ENCODE measurements around the gene ZBTB18.

The ZBTB18 gene

GRCh38 chr1:244092964-244093638, 42.0 kb downstream of the ZBTB18 start:
- TF ChIP-seq CTCF (IDR thresholded peaks at IDR 0.05; ENCODE audit: low read depth, low read length, missing control alignments) = no peak
- no peak overlapping the region for H3K4me3 ChIP-seq (ENCODE audit: low read depth, low read length)
- no peak for DNase-seq (ENCODE audit: low read depth)

GRCh38 chr1:244094880-244095528, 43.9 kb downstream of the ZBTB18 start:
- TF ChIP-seq CTCF (IDR thresholded peaks at IDR 0.05; ENCODE audit: low read depth, low read length, missing control alignments) = no peak
- no peak for DNase-seq (ENCODE audit: low read depth)
- H3K4me3 ChIP-seq (ENCODE audit: low read depth, low read length) = no peak overlapping the region

DNA sequence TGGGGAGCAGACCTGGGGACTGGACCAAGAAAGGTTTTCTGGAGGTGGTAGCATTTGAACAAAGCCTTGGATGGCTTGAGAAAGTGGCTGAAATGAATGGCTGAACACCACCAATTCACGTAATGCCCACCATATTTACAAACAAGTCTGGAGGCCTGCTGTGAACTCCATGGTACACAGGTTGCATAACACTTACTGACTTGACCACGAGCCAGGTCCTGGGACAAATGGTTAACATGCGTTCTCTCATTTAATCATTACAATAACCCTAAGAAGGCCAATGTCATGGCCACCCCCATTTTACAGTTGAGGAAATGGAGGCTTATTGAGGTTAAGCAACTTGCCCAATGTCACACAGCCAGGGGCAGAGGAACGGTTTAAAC, 44.4 kb downstream of the ZBTB18 start:
- TF ChIP-seq CTCF (IDR thresholded peaks at IDR 0.05; ENCODE audit: low read depth, low read length, missing control alignments) = no peak
- H3K4me3 ChIP-seq (ENCODE audit: low read depth, low read length) = no peak overlapping the region
- DNase-seq (ENCODE audit: low read depth) = no peak

GRCh38 chr1:244096066-244096610, 45.1 kb downstream of the ZBTB18 start:
- DNase-seq (ENCODE audit: low read depth) = no peak
- no peak overlapping the region for H3K4me3 ChIP-seq (ENCODE audit: low read depth, low read length)
- TF ChIP-seq CTCF (IDR thresholded peaks at IDR 0.05; ENCODE audit: low read depth, low read length, missing control alignments) = no peak

GRCh38 chr1:244096691-244097090, 45.6 kb downstream of the ZBTB18 start:
- H3K4me3 ChIP-seq (ENCODE audit: low read depth, low read length) = no peak overlapping the region
- no peak for TF ChIP-seq CTCF (IDR thresholded peaks at IDR 0.05; ENCODE audit: low read depth, low read length, missing control alignments)
- no peak for DNase-seq (ENCODE audit: low read depth)

DNA sequence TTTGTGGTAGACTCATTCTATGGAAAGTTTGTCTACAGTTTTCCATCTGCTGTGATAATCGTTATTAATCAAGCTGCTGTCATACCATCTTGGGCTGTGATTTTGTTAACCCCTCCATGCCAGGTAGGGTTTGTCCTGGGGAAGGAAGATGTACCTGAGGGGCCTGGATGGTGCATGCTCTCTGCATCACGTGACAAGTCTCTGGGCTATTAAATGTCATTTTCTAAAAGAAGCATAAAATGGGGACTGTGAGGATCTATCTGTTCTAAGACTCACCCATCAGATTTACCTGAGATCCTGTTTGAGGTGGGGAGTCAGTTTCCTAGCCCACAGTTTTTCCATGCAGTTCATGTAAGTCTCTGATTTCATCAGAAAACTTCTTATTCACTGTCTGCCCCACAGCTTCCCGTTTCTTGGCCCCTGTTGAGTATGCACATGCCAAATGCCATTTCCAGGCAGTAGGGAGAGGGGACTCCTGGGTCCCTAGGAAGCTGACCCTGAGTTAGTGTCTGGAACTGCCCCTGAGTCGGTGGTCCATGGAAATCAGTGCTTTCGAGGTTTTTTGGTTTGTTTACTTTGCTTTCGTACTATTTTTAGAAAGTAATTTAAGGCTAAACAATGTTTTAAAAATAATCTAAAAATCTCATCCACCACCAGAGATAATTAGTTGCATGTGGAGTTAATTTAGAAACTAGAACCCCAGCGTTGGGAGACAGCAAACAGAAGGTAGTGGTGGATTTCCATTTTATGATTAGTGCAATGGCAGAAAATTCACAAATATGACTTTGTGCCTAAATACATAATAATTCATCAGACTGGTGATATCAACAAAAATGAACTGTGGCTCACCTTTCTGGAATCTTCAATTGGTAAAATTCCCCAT, 46.7 kb downstream of the ZBTB18 start:
- no peak for DNase-seq (ENCODE audit: low read depth)
- no peak for TF ChIP-seq CTCF (IDR thresholded peaks at IDR 0.05; ENCODE audit: low read depth, low read length, missing control alignments)
- H3K4me3 ChIP-seq (ENCODE audit: low read depth, low read length) = no peak overlapping the region
